CD14-positive monocyte (primary cell): Measurements from ENCODE around the gene BAAT. TPM values are rescaled to one million over a fixed set of nuclear protein-coding genes. Genes with fewer than 3 reads are reported as not detected.

Experiments used
- DNase-seq, 3 donors: peaks; one replicate each; pipeline ENCODE4 v3.0.0-alpha.2; 2011 to 2022
- H2AFZ ChIP-seq: 2 replicates; pipeline ENCODE4 v1.6.0; 2012; ENCODE audit warnings: mild to moderate bottlenecking, low read depth, low read length, inconsistent platforms; ENCODE audit not compliant: insufficient read depth, poor library complexity, severe bottlenecking
- H3K27ac ChIP-seq, 2 donors: 1 replicate in 1 of 2; 2 replicates in 1 of 2; pipeline ENCODE4 v1.5.1; 2012 to 2013; ENCODE audit warnings: low read length in 2 of 2, control low read depth in 1 of 2, inconsistent platforms in 1 of 2, low read depth in 1 of 2, mild to moderate bottlenecking in 1 of 2
- H3K27me3 ChIP-seq, 2 donors: one replicate each; pipeline versions ENCODE4 v1.6.0 to v1.6.1; 2011 to 2013; ENCODE audit warnings: low read length in 2 of 2; ENCODE audit not compliant: control insufficient read depth in 2 of 2, insufficient read depth in 2 of 2
- H3K36me3 ChIP-seq, 2 donors: replicated peaks in 1 of 2; 1 replicate in 1 of 2; 2 replicates in 1 of 2; pipeline versions ENCODE4 v1.5.1 to v1.6.1; 2012 to 2013; ENCODE audit warnings: low read length in 2 of 2, control low read depth in 1 of 2, inconsistent platforms in 1 of 2, mild to moderate bottlenecking in 1 of 2; ENCODE audit not compliant: insufficient read depth in 2 of 2, control insufficient read depth in 1 of 2
- H3K4me1 ChIP-seq, 2 donors: 1 replicate in 1 of 2; 2 replicates in 1 of 2; pipeline versions ENCODE4 v1.5.1 to v1.6.1; 2012 to 2013; ENCODE audit warnings: low read length in 2 of 2, control low read depth in 1 of 2, inconsistent platforms in 1 of 2, mild to moderate bottlenecking in 1 of 2, moderate library complexity in 1 of 2; ENCODE audit not compliant: insufficient read depth in 2 of 2, control insufficient read depth in 1 of 2
- H3K4me2 ChIP-seq: replicated peaks from 2 replicates; pipeline ENCODE3; 2012; ENCODE audit warnings: low read length, moderate library complexity, mild to moderate bottlenecking; ENCODE audit not compliant: poor library complexity, severe bottlenecking; ENCODE audit errors: extremely low read depth
- H3K4me3 ChIP-seq, 3 experiments: fragments of 200-600 bp in 1 of 3; sonication (generic) in 1 of 3; replicated peaks in 1 of 3; 1 replicate in 2 of 3; 2 replicates in 1 of 3; pipeline ENCODE4 v1.5.1; 2011 to 2013; ENCODE audit warnings: low read length in 3 of 3, mild to moderate bottlenecking in 3 of 3, control low read depth in 2 of 3, low read depth in 2 of 3, inconsistent platforms in 1 of 3, moderate library complexity in 1 of 3
- H3K79me2 ChIP-seq: 2 replicates; pipeline ENCODE4 v1.6.0; 2012; ENCODE audit warnings: mild to moderate bottlenecking, control low read depth, inconsistent platforms, low read length, moderate library complexity; ENCODE audit not compliant: insufficient read depth
- H3K9ac ChIP-seq: 2 replicates; pipeline ENCODE4 v1.6.0; 2017; ENCODE audit warnings: low read length, mild to moderate bottlenecking; ENCODE audit not compliant: insufficient read depth, poor library complexity, severe bottlenecking
- H3K9me3 ChIP-seq, 2 donors: replicated peaks in 1 of 2; 1 replicate in 1 of 2; 2 replicates in 1 of 2; pipeline versions ENCODE4 v1.5.1 to v1.6.1; 2012 to 2013; ENCODE audit warnings: low read length in 2 of 2, control low read depth in 1 of 2; ENCODE audit not compliant: control insufficient read depth in 1 of 2, insufficient read depth in 1 of 2
- H4K20me1 ChIP-seq: 2 replicates; pipeline ENCODE4 v1.6.0; 2012; ENCODE audit warnings: mild to moderate bottlenecking, low read length, control low read depth, moderate library complexity; ENCODE audit not compliant: insufficient read depth
- H3K27ac Mint-ChIP-seq, 7 donors: one replicate each; pipeline ENCODE4 v1.8.0; 2020; ENCODE audit warnings: mild to moderate bottlenecking in 7 of 7, mixed read lengths in 7 of 7, moderate library complexity in 6 of 7, inconsistent platforms in 2 of 7
- H3K27me3 Mint-ChIP-seq, 3 donors: one replicate each; pipeline ENCODE4 v1.8.0; 2021 to 2022; ENCODE audit warnings: low read depth in 3 of 3, mild to moderate bottlenecking in 3 of 3, mixed read lengths in 3 of 3, moderate library complexity in 3 of 3, inconsistent platforms in 1 of 3
- H3K36me3 Mint-ChIP-seq, 2 donors: one replicate each; pipeline ENCODE4 v1.8.0; 2020; ENCODE audit warnings: mixed read lengths in 2 of 2, inconsistent platforms in 1 of 2, mild to moderate bottlenecking in 1 of 2
- H3K4me1 Mint-ChIP-seq: one replicate; pipeline ENCODE4 v1.8.0; 2020; ENCODE audit warnings: mild to moderate bottlenecking, mixed read lengths
- H3K4me3 Mint-ChIP-seq, 2 donors: one replicate each; pipeline ENCODE4 v1.8.0; 2020; ENCODE audit warnings: mild to moderate bottlenecking in 2 of 2, mixed read lengths in 2 of 2, moderate library complexity in 1 of 2
- H3K9me3 Mint-ChIP-seq, 7 donors: one replicate each; pipeline ENCODE4 v1.8.0; 2020 to 2022; ENCODE audit warnings: mixed read lengths in 7 of 7, mild to moderate bottlenecking in 6 of 7, moderate library complexity in 6 of 7, inconsistent platforms in 2 of 7
- CTCF ChIP-seq: fragments of 200-600 bp; IDR thresholded peaks from one replicate; pipeline ENCODE4 v1.8.0; 2022; ENCODE audit warnings: antibody characterized with exemption, mild to moderate bottlenecking
- WGBS: methylation state at CpG from one replicate; pipeline ENCODE4 v1.1.5; 2013; ENCODE audit warnings: missing lambda C conversion rate; ENCODE audit not compliant: insufficient coverage; 5-methylcytosine and 5-hydroxymethylcytosine counted together
- intact Hi-C, 2 donors: fragments of 100-400 bp; cut with micrococcal nuclease; formaldehyde crosslinking; loops; one replicate each; pipeline versions ENCODE4 v1.15.0 to v1.15.1; 2023
- polyA plus RNA-seq, 3 donors: library from polyadenylated mRNA; depleted of rRNA in 1 of 3; unstranded in 2 of 3; stranded (reverse) in 1 of 3; fragments of 300-500 nt in 2 of 3; fragments of >200 nt in 1 of 3; fragmentation: Illumina TruSeq in 2 of 3; gene quantifications; 1 replicate in 2 of 3; 2 replicates in 1 of 3; pipeline ENCODE4 v1.2.3, GENCODE V29; 2012 to 2021

The BAAT gene
- polyA plus RNA-seq, 3 donors = not detected

- intact Hi-C loops = no loop called here
- no peak overlapping the region for H3K27ac Mint-ChIP-seq
- no peak overlapping the region for H3K9ac ChIP-seq
- peaks cover 0 to 7% of the 10 kb centered on the region in 2 donors for H3K36me3 Mint-ChIP-seq
- no peak for DNase-seq
- H3K27me3 Mint-ChIP-seq = peaks cover 0 to 3% (median 3%) of the 10 kb centered on the region in 3 donors
- H3K4me2 ChIP-seq = no peak overlapping the region
- H3K4me3 Mint-ChIP-seq = no peak overlapping the region
- H2AFZ ChIP-seq = no peak overlapping the region
- no peaks in the 10 kb centered on the region for H3K27me3 ChIP-seq
- H3K4me3 ChIP-seq = no peak overlapping the region
- no peaks in the 10 kb centered on the region for H3K4me1 ChIP-seq
- no peaks in the 10 kb centered on the region for H3K36me3 ChIP-seq
- H3K79me2 ChIP-seq = no peaks in the 10 kb centered on the region
- H3K9me3 ChIP-seq = peaks cover 12 to 15% of the 10 kb centered on the region in 2 donors
- H4K20me1 ChIP-seq = no peaks in the 10 kb centered on the region
- no peaks in the 10 kb centered on the region for H3K4me1 Mint-ChIP-seq
- WGBS = no CpG with 5 or more reads among the region's 3 CpGs
- H3K9me3 Mint-ChIP-seq = peaks cover 11 to 26% (median 22%) of the 10 kb centered on the region in 7 donors
- no peak overlapping the region for H3K27ac ChIP-seq
- TF ChIP-seq CTCF = no peak
Observed at GRCh38 chr9:101381118-101381517, 3.7 kb downstream of the BAAT start.

- no peak for TF ChIP-seq CTCF
- no peak overlapping the region for H3K9ac ChIP-seq
- H3K4me1 ChIP-seq = no peaks in the 10 kb centered on the region
Observed at GRCh38 chr9:101380295-101380694, 4.5 kb downstream of the BAAT start.

More at GRCh38 chr9:101380295-101380694, 4.5 kb downstream of the BAAT start:
- H3K4me2 ChIP-seq = no peak overlapping the region
- H3K27ac Mint-ChIP-seq = no peak overlapping the region
- no peak for DNase-seq
- H2AFZ ChIP-seq = no peak overlapping the region
- H3K27me3 ChIP-seq = no peaks in the 10 kb centered on the region
- H3K4me3 ChIP-seq = no peak overlapping the region
- no peaks in the 10 kb centered on the region for H3K79me2 ChIP-seq
- H3K4me1 Mint-ChIP-seq = no peaks in the 10 kb centered on the region
- no peaks in the 10 kb centered on the region for H3K36me3 ChIP-seq
- peaks cover 10 to 24% (median 16%) of the 10 kb centered on the region in 7 donors for H3K9me3 Mint-ChIP-seq
- no peak overlapping the region for H3K4me3 Mint-ChIP-seq
- no peak overlapping the region for H3K27ac ChIP-seq
- peaks cover 0 to 3% (median 3%) of the 10 kb centered on the region in 3 donors for H3K27me3 Mint-ChIP-seq
- H3K9me3 ChIP-seq = peaks cover 7 to 9% of the 10 kb centered on the region in 2 donors
- intact Hi-C loops = no loop called here
- H4K20me1 ChIP-seq = no peaks in the 10 kb centered on the region
- peaks cover 0 to 7% of the 10 kb centered on the region in 2 donors for H3K36me3 Mint-ChIP-seq
